ENCODE results near the gene TST. TPM values are rescaled to one million over a fixed set of nuclear protein-coding genes. Genes with fewer than 3 reads are reported as not detected.

The TST gene
- total and polyA plus RNA-seq, 2 experiments from 2014 or later: 17.2 to 44.5 TPM

DNA sequence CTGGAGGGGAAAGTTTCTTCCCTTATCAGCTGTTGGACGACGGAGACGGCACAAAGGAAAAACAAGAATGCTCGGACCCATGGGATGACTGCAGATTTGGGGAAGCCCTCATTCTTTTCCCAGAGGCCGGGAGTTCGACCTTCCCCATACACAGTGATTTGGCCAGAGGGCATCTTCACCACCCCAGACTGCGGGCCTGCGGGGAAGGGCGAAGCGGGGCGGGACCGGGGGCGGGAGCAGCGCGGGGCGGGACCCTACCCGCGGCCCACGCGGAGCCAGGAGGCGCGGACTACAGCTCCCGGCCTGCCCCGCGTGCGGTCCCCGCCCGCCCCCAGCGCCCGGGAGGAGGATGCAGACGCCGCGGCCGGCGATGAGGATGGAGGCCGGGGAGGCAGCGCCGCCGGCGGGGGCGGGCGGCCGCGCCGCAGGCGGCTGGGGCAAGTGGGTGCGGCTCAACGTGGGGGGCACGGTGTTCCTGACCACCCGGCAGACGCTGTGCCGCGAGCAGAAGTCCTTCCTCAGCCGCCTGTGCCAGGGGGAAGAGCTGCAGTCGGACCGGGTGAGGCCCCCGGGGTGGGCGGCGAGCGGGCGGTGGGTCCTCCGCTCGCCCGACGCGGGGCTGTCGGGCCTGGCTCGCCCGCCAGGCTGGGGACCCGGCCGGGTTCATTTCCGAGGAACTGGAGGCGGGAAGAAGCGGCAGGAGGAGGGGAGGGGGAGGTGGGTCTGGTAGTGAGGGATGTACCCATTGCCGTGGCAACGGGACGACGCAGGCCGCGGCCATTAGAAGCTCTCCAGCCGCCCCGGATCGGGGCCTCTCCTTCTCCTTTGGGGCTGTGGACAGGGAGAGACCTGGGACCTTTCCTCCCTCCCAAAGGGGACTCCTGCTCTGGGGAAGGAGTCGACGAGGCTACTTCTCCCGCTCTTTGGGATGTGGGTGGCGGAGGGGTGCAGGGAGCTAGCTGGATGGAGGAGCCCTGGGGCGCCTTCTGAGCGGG is 32.4 kb upstream of the TST start, which contains the start of gene KCTD17:
TSS of gene KCTD17 (plus strand) at position 352 of the 995 bp plus-strand sequence. CDS start at position 371, 19 bp downstream.
- Histone ChIP-seq H3K27me3 (replicated peaks; ENCODE audit: insufficient read depth) (no peaks in the 10 kb centered on the region), H3K4me1 (ENCODE audit: insufficient read depth) (peaks cover 17% of the 10 kb centered on the region), H3K36me3 (ENCODE audit: low read depth) (peaks cover 2% of the 10 kb centered on the region; the same call in 1 of the 2 replicates), H4K20me1 (ENCODE audit: insufficient read depth) (no peaks in the 10 kb centered on the region), H3K9ac (peak within 1 kb of the TSS; percentile 78), H3K9me2 (ENCODE audit: insufficient read depth) (no peaks in the 10 kb centered on the region), H2AFZ (peak within 1 kb of the TSS; percentile 79), H3K27ac (no peak within 1 kb of the TSS), H3K79me2 (ENCODE audit: insufficient read depth) (no peaks in the 10 kb centered on the region), H3F3A (ENCODE audit: insufficient read depth) (peaks cover 7% of the 10 kb centered on the region; the same call in 1 of the 2 replicates), H3K9me3 (ENCODE audit: low read depth) (no peaks in the 10 kb centered on the region), H3K4me3 (peak within 1 kb of the TSS; percentile 75), H3K4me2 (ENCODE audit: unreplicated experiment) (peak within 1 kb of the TSS; percentile 75)
- in situ Hi-C loops (cut with MboI): no loop called here
- peak; percentile 94 for DNase-seq
- no peak for TF ChIP-seq EZH2phosphoT487 (IDR thresholded peaks at IDR 0.05; ENCODE audit: insufficient read depth, low read depth)
- no peak for TF ChIP-seq EZH2 (IDR thresholded peaks at IDR 0.05; ENCODE audit: insufficient read depth, poor library complexity, severe bottlenecking)
- WGBS, 2 experiments (ENCODE audit: low coverage in 1 of 2, low lambda C conversion rate in 2 of 2, missing lambda C conversion rate in 2 of 2): 1 to 6% methylated on average over 25 to 62 of the region's 89 CpGs

DNA sequence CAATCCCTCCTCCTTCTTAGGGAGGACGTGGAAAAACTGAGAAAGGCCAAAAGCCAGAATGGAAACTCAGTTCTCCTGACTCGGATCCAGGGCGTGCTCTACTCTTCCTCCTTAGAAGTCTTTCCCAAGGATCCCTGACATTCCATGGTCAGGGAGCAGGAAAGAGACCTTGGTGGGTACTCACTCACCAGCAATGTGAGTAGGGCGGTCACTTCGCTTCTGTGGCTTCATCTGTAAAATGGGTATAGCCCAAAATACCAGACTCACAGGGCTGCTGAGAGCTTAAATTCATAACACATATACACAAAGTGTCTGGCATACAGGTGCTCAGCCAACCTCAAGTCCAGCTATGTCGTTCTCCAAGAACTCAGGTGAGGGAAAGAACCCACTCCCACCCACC is 31.7 kb upstream of the TST start:
- DNase-seq: no peak
- no peaks in the 10 kb centered on the region for H4K20me1 ChIP-seq (ENCODE audit: insufficient read depth)
- H3K36me3 ChIP-seq (ENCODE audit: low read depth): no peaks in the 10 kb centered on the region; the same call in 1 of the 2 replicates
- no peak overlapping the region for H3K4me3 ChIP-seq
- no peaks in the 10 kb centered on the region for H3K27me3 ChIP-seq (replicated peaks; ENCODE audit: insufficient read depth)
- no peak overlapping the region for H2AFZ ChIP-seq
- H3F3A ChIP-seq (ENCODE audit: insufficient read depth): peaks cover 7% of the 10 kb centered on the region; the same call in 1 of the 2 replicates
- in situ Hi-C loops (cut with MboI): no loop called here
- H3K9me2 ChIP-seq (ENCODE audit: insufficient read depth): no peaks in the 10 kb centered on the region
- H3K4me2 ChIP-seq (ENCODE audit: unreplicated experiment): no peak overlapping the region
- no peak overlapping the region for H3K9ac ChIP-seq
- WGBS, 2 experiments (ENCODE audit: low coverage in 1 of 2, low lambda C conversion rate in 2 of 2, missing lambda C conversion rate in 2 of 2): 64 to 71% methylated on average over 6 of the region's 6 CpGs
- H3K4me1 ChIP-seq (ENCODE audit: insufficient read depth): peaks cover 22% of the 10 kb centered on the region
- no peak overlapping the region for H3K27ac ChIP-seq
- H3K9me3 ChIP-seq (ENCODE audit: low read depth): no peaks in the 10 kb centered on the region
- no peaks in the 10 kb centered on the region for H3K79me2 ChIP-seq (ENCODE audit: insufficient read depth)
- no peak for TF ChIP-seq EZH2 (IDR thresholded peaks at IDR 0.05; ENCODE audit: insufficient read depth, poor library complexity, severe bottlenecking)
- TF ChIP-seq EZH2phosphoT487 (IDR thresholded peaks at IDR 0.05; ENCODE audit: insufficient read depth, low read depth): no peak

DNA sequence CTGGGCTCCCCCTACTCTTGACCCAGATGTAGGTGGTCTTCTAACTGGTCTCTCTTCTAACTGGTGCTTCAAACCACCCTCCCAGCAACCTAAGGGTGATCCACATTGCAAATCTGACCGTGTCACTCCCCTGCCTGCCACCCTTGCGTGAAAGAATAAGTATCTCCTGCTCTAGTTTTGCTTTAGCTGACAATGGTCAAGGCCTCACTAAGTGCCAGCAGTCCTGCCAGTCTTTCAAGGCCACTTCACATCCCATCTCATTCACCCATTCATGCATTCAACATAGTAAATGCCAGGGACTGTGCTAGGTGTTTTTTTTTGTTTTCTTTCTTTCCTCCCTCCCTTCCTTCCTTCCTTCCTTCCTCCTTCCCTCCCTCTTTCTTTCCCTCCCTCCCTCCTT is 30.0 kb upstream of the TST start:
- Histone ChIP-seq H3K36me3 (ENCODE audit: low read depth) (no peaks in the 10 kb centered on the region), H3K9ac (no peak overlapping the region), H3K27me3 (replicated peaks; ENCODE audit: insufficient read depth) (no peaks in the 10 kb centered on the region), H2AFZ (no peak overlapping the region), H3F3A (ENCODE audit: insufficient read depth) (peaks cover 7% of the 10 kb centered on the region; the same call in 1 of the 2 replicates), H3K9me3 (ENCODE audit: low read depth) (no peaks in the 10 kb centered on the region), H3K4me3 (no peak overlapping the region), H3K79me2 (ENCODE audit: insufficient read depth) (no peaks in the 10 kb centered on the region), H3K27ac (no peak overlapping the region), H3K4me1 (ENCODE audit: insufficient read depth) (peaks cover 22% of the 10 kb centered on the region), H3K9me2 (ENCODE audit: insufficient read depth) (no peaks in the 10 kb centered on the region), H4K20me1 (ENCODE audit: insufficient read depth) (no peaks in the 10 kb centered on the region), H3K4me2 (ENCODE audit: unreplicated experiment) (no peak overlapping the region)
- in situ Hi-C loops (cut with MboI): no loop called here
- TF ChIP-seq EZH2 (IDR thresholded peaks at IDR 0.05; ENCODE audit: insufficient read depth, poor library complexity, severe bottlenecking): no peak
- no peak for TF ChIP-seq EZH2phosphoT487 (IDR thresholded peaks at IDR 0.05; ENCODE audit: insufficient read depth, low read depth)
- WGBS, 2 experiments (ENCODE audit: low coverage in 1 of 2, low lambda C conversion rate in 2 of 2, missing lambda C conversion rate in 2 of 2): 89 to 90% methylated on average over 2 of the region's 2 CpGs
- no peak for DNase-seq

DNA sequence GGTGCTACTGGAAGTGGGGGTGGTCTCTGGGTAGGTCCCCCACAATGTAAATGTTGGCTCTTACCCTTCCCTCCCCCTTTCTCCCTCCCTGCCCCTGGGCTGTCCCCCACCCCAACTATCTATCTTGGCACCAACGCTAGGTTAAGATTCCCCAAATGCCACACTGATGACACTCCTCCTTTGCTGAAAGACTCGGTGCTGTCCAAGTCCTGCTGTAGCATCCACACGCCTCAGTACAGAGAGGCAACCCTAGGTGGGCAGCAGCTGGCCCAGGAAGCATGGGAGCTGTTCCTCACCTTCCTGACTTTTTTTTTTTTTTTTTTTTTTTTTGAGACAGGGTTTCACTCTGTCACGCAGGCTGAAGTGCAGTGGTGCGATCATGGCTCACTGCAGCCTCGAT is 28.9 kb upstream of the TST start:
- H2AFZ ChIP-seq: no peak overlapping the region
- H3K4me1 ChIP-seq (ENCODE audit: insufficient read depth): peaks cover 14% of the 10 kb centered on the region
- H3K27ac ChIP-seq: no peak overlapping the region
- no peaks in the 10 kb centered on the region for H3K36me3 ChIP-seq (ENCODE audit: low read depth)
- H4K20me1 ChIP-seq (ENCODE audit: insufficient read depth): no peaks in the 10 kb centered on the region
- no peak overlapping the region for H3K9ac ChIP-seq
- in situ Hi-C loops (cut with MboI): no loop called here
- 71% methylated on average over 6 of the region's 6 CpGs for WGBS, 2 experiments (ENCODE audit: low coverage in 1 of 2, low lambda C conversion rate in 2 of 2, missing lambda C conversion rate in 2 of 2)
- no peaks in the 10 kb centered on the region for H3K27me3 ChIP-seq (replicated peaks; ENCODE audit: insufficient read depth)
- H3K4me3 ChIP-seq: no peak overlapping the region
- TF ChIP-seq EZH2 (IDR thresholded peaks at IDR 0.05; ENCODE audit: insufficient read depth, poor library complexity, severe bottlenecking) (no peak), EZH2phosphoT487 (IDR thresholded peaks at IDR 0.05; ENCODE audit: insufficient read depth, low read depth) (no peak)
- H3K4me2 ChIP-seq (ENCODE audit: unreplicated experiment): no peak overlapping the region
- H3F3A ChIP-seq (ENCODE audit: insufficient read depth): peaks cover 6% of the 10 kb centered on the region; the same call in 1 of the 2 replicates
- H3K9me2 ChIP-seq (ENCODE audit: insufficient read depth): no peaks in the 10 kb centered on the region
- H3K79me2 ChIP-seq (ENCODE audit: insufficient read depth): no peaks in the 10 kb centered on the region
- DNase-seq: peak; percentile 50
- H3K9me3 ChIP-seq (ENCODE audit: low read depth): no peaks in the 10 kb centered on the region
